Stomach smooth muscle (tissue), 2 donors: ENCODE results near the gene IRX2.

Experiments used
- H3K27ac ChIP-seq: one replicate; pipeline ENCODE4 v1.7.0; 2013; ENCODE audit warnings: mild to moderate bottlenecking, low read length, inconsistent platforms
- H3K27me3 ChIP-seq, 2 donors: one replicate each; pipeline ENCODE4 v1.7.0; 2013; ENCODE audit warnings: low read length in 2 of 2; ENCODE audit not compliant: insufficient read depth in 2 of 2, control insufficient read depth in 1 of 2
- H3K36me3 ChIP-seq, 2 donors: one replicate each; pipeline ENCODE4 v1.7.0; 2013; ENCODE audit warnings: low read length in 2 of 2; ENCODE audit not compliant: control insufficient read depth in 2 of 2, insufficient read depth in 2 of 2
- H3K4me1 ChIP-seq: one replicate; pipeline ENCODE4 v1.7.0; 2013; ENCODE audit warnings: low read length; ENCODE audit not compliant: control insufficient read depth, insufficient read depth
- H3K4me3 ChIP-seq, 2 donors: one replicate each; pipeline ENCODE4 v1.7.0; 2013; ENCODE audit warnings: low read length in 2 of 2
- H3K9ac ChIP-seq, 2 donors: one replicate each; pipeline ENCODE4 v1.7.0; 2013; ENCODE audit warnings: low read length in 2 of 2, mild to moderate bottlenecking in 1 of 2
- H3K9me3 ChIP-seq, 2 donors: one replicate each; pipeline ENCODE4 v1.7.0; 2013; ENCODE audit warnings: low read length in 2 of 2; ENCODE audit not compliant: control insufficient read depth in 2 of 2
- donor health status: healthy.
- donor health status: Pancreatic carcinoma.

IRX2 gene

DNA sequence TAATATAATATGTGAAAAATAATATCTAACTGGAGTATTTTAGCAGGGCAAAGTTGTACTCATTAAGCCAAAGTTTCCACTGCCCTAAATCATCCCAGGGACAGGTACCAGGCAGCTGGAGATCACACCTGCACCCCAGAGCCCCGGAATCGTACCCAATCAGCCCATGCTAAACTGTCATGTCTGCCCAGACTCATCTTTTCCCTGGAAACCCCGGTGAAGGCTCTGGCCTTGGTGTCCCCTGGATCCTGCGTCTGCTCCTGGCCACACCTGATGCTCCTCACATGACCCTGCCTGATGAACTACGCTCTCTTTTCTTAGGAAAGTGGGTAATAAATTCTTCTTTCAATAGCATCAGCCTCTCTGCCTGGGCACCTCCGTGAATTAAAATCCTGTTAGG lies 15.6 kb upstream of the IRX2 start:
- peaks cover 9% of the 10 kb centered on the region in 2 donors for H3K27me3 ChIP-seq
- no peaks in the 10 kb centered on the region for H3K36me3 ChIP-seq
- no peak overlapping the region for H3K9ac ChIP-seq

DNA sequence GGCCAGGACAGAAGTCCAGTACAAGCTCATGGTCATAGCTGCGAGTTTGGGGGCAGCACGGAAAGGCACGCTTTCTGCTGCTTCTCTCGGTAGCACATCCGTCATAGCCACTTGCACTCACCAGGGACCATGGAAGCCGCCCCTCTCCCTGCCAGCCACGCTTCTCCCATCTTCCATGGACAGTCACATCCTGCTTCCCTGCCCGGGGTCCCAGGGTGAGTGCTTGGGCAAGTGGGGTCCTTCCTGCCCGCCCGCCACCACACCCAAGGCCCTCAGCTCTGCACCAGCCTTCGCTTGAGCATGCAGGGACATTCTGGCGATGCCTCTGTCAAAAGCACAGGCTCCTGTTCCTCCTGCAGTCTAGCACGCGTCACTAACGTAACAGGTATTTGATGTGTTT lies 13.1 kb upstream of the IRX2 start:
- no peaks in the 10 kb centered on the region for H3K4me1 ChIP-seq
- H3K4me3 ChIP-seq: no peak overlapping the region
- no peaks in the 10 kb centered on the region for H3K36me3 ChIP-seq
- peaks cover 5 to 12% of the 10 kb centered on the region in 2 donors for H3K27me3 ChIP-seq
- H3K27ac ChIP-seq: no peak overlapping the region
- no peak overlapping the region for H3K9ac ChIP-seq
- H3K9me3 ChIP-seq: peaks cover 0 to 3% of the 10 kb centered on the region in 2 donors

More for the DNA sequence above, 15.6 kb upstream of the IRX2 start:
- Histone ChIP-seq H3K27ac (no peak overlapping the region), H3K4me1 (no peaks in the 10 kb centered on the region), H3K4me3 (no peak overlapping the region), H3K9me3 (peaks cover 0 to 3% of the 10 kb centered on the region in 2 donors)

DNA sequence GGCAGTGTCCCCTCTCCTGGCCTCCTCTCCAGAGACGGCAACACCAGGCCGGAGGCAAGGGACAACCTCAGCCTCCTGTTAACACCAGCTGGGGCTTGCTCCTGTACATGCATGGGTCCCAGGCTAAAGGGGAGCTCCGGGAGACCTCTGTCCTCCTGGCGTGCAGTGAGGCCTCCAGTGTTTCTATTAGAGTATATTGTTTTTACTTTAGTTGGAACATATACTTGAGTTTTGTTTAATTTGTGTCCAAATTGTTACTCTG lies 12.0 kb upstream of the IRX2 start:
- Histone ChIP-seq H3K27ac (no peak overlapping the region), H3K9ac (no peak overlapping the region), H3K27me3 (peaks cover 15 to 23% of the 10 kb centered on the region in 2 donors), H3K9me3 (peaks cover 0 to 3% of the 10 kb centered on the region in 2 donors), H3K4me3 (no peak overlapping the region), H3K4me1 (no peaks in the 10 kb centered on the region), H3K36me3 (no peaks in the 10 kb centered on the region)

DNA sequence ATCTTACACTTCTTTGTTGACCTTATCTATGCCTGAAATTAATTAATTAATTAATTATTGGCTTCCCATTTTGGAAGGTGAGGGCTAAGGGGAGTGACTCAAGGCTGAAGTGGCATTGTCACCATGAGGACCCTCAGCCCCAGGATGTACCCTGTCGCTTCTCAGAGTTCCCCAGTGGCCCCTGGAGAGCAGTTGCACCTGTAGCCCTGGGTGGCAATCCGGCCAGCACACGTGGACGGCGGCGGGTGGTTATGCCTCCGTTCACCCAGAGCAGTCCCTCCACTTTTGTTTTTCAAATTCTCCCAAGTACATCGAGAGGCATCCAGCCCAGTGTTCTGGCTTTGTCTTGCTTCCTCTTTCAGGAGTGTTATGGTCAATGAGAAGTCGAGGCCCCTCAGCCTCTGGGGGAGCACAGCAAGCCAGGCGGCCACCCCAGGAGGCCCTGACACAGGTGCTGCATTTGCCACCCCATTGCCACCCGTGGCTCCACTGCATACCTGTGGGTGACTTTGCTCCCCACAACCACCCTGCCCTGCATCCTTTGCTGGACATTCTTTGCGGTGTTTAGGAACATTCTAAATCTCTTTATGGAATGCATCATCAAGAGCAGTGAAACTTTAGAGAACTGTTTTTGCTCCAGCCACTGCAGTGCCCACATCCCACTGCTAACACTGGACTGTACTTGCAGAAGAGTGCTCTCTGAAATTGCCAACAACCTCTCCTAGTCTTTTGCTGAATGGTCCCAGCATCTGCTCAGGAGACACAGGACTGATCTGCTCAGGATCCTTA lies 11.5 kb upstream of the IRX2 start:
- Histone ChIP-seq H3K27ac (no peak overlapping the region), H3K9ac (no peak overlapping the region), H3K4me1 (no peaks in the 10 kb centered on the region), H3K36me3 (no peaks in the 10 kb centered on the region), H3K27me3 (peaks cover 18 to 24% of the 10 kb centered on the region in 2 donors), H3K4me3 (no peak overlapping the region), H3K9me3 (peaks cover 0 to 3% of the 10 kb centered on the region in 2 donors)

DNA sequence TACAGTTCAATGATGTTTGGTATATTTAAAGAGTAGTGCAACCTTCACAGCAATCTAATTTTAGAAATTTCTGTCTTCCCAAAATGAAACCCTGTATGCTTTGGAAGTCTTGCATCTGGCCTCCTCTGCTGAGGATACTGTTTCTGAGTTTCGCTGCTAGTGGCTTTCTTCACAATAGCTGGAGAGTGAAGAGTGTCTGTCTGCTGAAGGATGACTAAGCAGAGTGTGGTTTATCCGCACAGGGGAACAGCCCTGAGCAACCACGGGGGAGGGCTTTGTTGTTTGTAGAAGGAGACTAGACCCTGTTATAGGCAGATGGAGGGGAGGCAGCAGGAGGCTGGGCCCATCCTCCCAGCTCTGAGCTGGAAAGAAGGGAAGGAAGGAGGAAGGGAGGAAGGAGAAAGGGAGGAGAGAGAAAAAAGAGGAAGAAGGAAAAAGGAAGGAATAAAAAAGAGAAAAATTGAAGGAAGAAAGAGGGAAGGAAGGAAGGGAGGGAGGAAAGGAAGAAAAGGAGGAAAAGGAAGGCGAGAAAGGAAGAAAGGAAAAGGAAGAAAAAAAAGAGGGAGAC lies 10.5 kb upstream of the IRX2 start:
- peaks cover 27 to 32% of the 10 kb centered on the region in 2 donors for H3K27me3 ChIP-seq
- no peak overlapping the region for H3K4me3 ChIP-seq
- H3K36me3 ChIP-seq: no peaks in the 10 kb centered on the region

DNA sequence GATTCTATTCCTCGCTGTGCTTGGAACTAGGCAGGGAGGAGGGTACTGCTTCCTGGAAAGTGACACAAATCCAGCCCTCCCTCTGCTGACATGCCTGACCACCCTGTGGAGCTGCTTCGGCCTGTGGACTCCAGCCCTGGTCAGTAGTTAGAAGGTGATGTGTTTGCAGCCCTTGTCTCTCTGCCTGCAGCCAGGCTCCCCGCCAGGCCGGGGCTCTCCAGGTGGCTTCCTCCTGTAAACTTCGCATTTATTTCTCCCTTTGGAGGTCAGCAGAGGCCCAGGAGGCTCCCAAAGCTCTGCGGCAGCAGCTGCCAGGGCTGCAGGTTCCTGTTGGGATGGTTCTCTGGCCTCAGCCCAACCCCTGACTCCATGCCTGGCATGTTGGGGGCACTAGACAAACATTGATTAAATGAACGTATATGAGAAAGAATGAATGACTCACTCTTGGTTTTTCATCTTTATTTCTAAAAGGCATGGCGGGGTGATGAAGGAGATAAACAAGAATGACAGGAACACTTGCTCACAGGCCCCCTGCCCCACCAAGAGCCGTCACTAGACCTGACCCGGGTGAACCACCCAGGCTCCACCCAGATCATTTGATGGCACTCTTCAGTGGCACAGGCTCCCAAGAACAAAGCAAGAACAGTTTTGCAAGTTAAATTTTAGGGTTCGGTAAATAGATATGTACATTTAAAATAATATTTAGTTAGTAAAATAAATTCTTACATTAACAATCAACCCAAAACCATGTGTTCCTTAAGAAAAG lies 8.4 kb upstream of the IRX2 start:
- H3K9ac ChIP-seq: no peak overlapping the region
- H3K27ac ChIP-seq: no peak overlapping the region
- H3K4me3 ChIP-seq: no peak overlapping the region
- H3K4me1 ChIP-seq: peaks cover 14% of the 10 kb centered on the region
- peaks cover 0 to 3% of the 10 kb centered on the region in 2 donors for H3K9me3 ChIP-seq
- peaks cover 42 to 48% of the 10 kb centered on the region in 2 donors for H3K27me3 ChIP-seq
- no peaks in the 10 kb centered on the region for H3K36me3 ChIP-seq

More for the DNA sequence above, 10.5 kb upstream of the IRX2 start:
- Histone ChIP-seq H3K9ac (no peak overlapping the region), H3K4me1 (no peaks in the 10 kb centered on the region), H3K27ac (no peak overlapping the region), H3K9me3 (peaks cover 0 to 3% of the 10 kb centered on the region in 2 donors)

DNA sequence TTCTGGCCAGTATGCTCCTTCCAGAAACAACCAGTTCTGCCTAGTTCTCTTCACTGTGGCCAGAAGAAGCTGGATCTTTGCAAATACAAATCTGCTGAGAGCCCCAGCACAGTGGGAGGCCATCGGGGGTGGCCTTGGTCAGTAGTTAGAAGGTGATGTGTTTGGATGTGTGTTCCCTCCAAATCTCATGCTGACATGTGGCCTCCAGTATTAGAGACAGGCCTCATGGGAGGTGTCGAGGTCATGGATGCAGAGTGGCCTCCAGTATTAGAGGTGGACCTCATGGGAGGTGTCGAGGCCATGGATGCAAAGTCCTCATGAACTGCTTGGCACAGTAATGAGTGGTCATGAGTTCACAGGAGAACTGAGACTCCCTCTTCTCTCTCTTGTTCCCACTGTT lies 7.6 kb upstream of the IRX2 start:
- Histone ChIP-seq H3K27ac (no peak overlapping the region), H3K27me3 (peaks cover 44 to 53% of the 10 kb centered on the region in 2 donors)

DNA sequence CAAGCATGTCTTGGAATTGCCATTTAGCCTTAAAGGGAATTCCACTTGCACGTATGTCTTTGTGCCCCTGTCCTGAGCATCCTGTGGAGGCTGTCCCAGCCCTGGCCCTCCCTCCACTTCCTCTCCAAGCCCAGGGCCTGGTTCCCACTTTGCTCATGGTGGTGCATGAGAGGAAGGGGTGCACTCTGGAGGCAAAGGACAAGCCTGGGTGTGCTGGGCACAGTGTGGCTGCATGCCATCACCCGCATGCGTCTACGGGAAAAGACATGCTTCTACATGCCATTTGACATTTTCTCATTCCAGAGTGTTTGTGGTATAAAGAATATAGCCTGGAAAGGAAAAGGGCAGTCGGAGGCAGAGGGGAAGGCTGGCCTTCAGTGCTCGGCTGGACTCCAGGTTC lies 7.2 kb upstream of the IRX2 start:
- peaks cover 44 to 56% of the 10 kb centered on the region in 2 donors for H3K27me3 ChIP-seq
- no peak overlapping the region for H3K9ac ChIP-seq
- no peak overlapping the region for H3K4me3 ChIP-seq
- no peak overlapping the region for H3K27ac ChIP-seq
- peaks cover 15% of the 10 kb centered on the region for H3K4me1 ChIP-seq
- no peaks in the 10 kb centered on the region for H3K36me3 ChIP-seq
- no peaks in the 10 kb centered on the region for H3K9me3 ChIP-seq

More for the DNA sequence above, 7.6 kb upstream of the IRX2 start:
- H3K36me3 ChIP-seq: no peaks in the 10 kb centered on the region
- H3K9ac ChIP-seq: no peak overlapping the region
- H3K4me3 ChIP-seq: no peak overlapping the region
- no peaks in the 10 kb centered on the region for H3K9me3 ChIP-seq
- H3K4me1 ChIP-seq: peaks cover 15% of the 10 kb centered on the region

DNA sequence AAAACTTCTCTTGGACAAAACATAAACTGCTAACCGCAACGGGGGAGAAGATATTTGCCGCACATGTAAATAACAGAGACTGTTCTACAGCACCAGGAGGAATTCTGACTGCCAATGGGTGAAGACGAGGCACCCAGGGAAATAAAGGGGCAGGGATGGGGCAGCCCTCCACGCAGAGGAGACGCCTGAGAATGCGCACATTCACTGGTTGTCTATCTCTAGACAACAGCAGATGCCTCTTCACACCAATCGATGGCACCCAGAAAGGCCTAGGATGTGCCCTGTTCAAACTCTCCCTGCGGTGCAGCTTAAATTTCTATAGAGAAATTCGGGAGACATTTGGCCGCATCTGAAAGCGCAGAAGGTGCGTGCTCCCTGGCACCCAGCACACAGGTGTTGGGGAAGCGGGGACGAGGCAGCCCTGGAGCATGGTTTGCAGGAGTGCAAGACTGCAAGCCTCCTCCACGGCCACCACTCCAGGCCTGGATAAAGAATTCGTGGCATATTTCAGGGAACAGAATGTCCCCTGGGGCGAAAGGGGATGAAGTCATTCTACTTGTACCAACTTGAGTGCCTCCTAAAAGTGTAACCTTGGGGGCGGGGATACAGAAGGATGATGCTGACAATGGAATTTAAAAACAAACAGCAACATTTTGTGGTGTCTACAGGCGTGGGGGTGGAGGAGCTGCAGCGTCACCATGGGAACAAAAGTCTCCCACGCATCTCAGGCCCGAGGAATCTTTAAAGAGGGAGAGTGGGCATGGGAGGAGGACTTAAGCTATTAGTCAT lies 6.3 kb upstream of the IRX2 start:
- H3K9ac ChIP-seq: no peak overlapping the region
- H3K36me3 ChIP-seq: no peaks in the 10 kb centered on the region
- no peaks in the 10 kb centered on the region for H3K9me3 ChIP-seq
- H3K27ac ChIP-seq: no peak overlapping the region
- H3K4me1 ChIP-seq: peaks cover 17% of the 10 kb centered on the region
- H3K4me3 ChIP-seq: no peak overlapping the region
- peaks cover 50 to 64% of the 10 kb centered on the region in 2 donors for H3K27me3 ChIP-seq
